SK-N-SH (cell line): ENCODE measurements around the gene A2ML1.
"Not testable (repeated sequence)": the region's sequence is repeated elsewhere in the genome, so short reads cannot be mapped to it uniquely, and the experiment has no call there.

ENCODE experiments used
- EZH2phosphoT487 ChIP-seq: fragments of 200-600 bp; sonication (generic); IDR thresholded peaks from 2 replicates; pipeline ENCODE4 v1.6.1; 2017; ENCODE audit warnings: low read depth, mixed run types, mild to moderate bottlenecking, antibody characterized with exemption, moderate library complexity, borderline replicate concordance
- GATA2 ChIP-seq: sonication (generic); formaldehyde crosslinking; IDR thresholded peaks from 2 replicates; pipeline ENCODE4 v1.5.0; 2020; ENCODE audit warnings: mild to moderate bottlenecking, missing genetic modification reagents
- JUND ChIP-seq: IDR thresholded peaks from 2 replicates; pipeline ENCODE4 v1.4.0; 2012
- MXI1 ChIP-seq: IDR thresholded peaks from 2 replicates; pipeline ENCODE4 v1.6.1; 2012; ENCODE audit warnings: mild to moderate bottlenecking, low read depth, low read length, improper control_type of control experiment
- NFIC ChIP-seq: IDR thresholded peaks from 2 replicates; pipeline ENCODE4 v1.4.0; 2012; ENCODE audit warnings: borderline replicate concordance
- RFX5 ChIP-seq: IDR thresholded peaks from 2 replicates; pipeline ENCODE4 v1.6.1; 2012; ENCODE audit warnings: mild to moderate bottlenecking, improper control_type of control experiment, low read length
- SMC3 ChIP-seq: IDR thresholded peaks from 2 replicates; pipeline ENCODE4 v1.6.1; 2012; ENCODE audit warnings: low read depth, low read length, improper control_type of control experiment
- TAF1 ChIP-seq: IDR thresholded peaks from 2 replicates; pipeline ENCODE4 v1.6.1; 2012; ENCODE audit warnings: low read depth, mild to moderate bottlenecking, low read length, moderate library complexity, borderline replicate concordance
- TEAD4 ChIP-seq: IDR thresholded peaks from 2 replicates; pipeline ENCODE4 v1.4.0; 2012; ENCODE audit warnings: mild to moderate bottlenecking, borderline replicate concordance; ENCODE audit not compliant: insufficient read depth
- TF ChIP-seq, protein P1 (sequence below): IDR thresholded peaks from 2 replicates; pipeline ENCODE4 v1.4.0; 2012; ENCODE audit warnings: low read depth, borderline replicate concordance
- TF ChIP-seq, protein P2 (sequence below): fragments of 200-600 bp; sonication (generic); IDR thresholded peaks from 2 replicates; pipeline ENCODE4 v1.6.1; 2017; ENCODE audit warnings: antibody characterized with exemption, mild to moderate bottlenecking, moderate library complexity
- TF ChIP-seq, protein P3 (sequence below): IDR thresholded peaks from 2 replicates; pipeline ENCODE4 v1.6.1; 2012; ENCODE audit warnings: mild to moderate bottlenecking, low read depth, low read length, moderate library complexity

DNA sequence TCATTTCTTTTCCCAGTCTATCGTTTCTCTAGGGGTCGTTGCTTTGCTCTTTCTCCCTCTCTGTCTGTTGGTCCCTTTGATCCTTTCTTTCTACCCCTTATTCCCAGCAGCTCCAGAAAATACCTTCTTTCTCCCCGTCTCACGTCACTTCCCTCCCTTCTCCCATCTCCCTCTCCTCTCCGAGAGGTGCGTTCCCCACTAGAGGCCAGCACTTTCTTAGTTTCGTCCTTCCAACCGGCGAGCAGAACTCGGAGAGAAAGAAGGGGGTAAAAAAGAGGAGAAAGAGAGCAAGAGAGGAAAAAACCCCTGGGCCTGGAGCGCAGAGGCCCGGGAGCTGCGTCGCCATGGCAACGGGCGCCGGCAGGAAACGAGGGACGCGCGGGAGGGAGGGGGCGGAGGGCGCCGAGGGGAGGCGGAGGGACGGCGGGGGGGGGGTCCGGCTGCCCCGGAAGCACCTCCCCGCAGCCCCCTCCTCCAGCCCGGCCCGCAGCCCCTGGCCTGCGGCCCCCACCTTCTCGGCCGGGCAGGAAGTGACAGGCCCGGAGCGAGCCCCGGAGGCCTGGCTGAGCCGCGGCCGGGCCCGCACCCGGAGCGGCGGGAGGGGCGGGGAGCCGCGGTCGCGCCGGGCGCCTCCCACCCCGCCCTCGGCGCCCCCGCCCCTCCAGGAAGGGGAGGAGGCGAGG is 91.8 kb downstream of the A2ML1 start, which contains the start of gene PHC1:
- TF ChIP-seq, protein P1, sequence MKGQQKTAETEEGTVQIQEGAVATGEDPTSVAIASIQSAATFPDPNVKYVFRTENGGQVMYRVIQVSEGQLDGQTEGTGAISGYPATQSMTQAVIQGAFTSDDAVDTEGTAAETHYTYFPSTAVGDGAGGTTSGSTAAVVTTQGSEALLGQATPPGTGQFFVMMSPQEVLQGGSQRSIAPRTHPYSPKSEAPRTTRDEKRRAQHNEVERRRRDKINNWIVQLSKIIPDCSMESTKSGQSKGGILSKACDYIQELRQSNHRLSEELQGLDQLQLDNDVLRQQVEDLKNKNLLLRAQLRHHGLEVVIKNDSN = not testable (repeated sequence)
- not testable (repeated sequence) for TF ChIP-seq JUND; RFX5; TEAD4; EZH2phosphoT487; GATA2 (CRISPR knock-in tag); TAF1; SMC3; NFIC
- TF ChIP-seq, protein P2, sequence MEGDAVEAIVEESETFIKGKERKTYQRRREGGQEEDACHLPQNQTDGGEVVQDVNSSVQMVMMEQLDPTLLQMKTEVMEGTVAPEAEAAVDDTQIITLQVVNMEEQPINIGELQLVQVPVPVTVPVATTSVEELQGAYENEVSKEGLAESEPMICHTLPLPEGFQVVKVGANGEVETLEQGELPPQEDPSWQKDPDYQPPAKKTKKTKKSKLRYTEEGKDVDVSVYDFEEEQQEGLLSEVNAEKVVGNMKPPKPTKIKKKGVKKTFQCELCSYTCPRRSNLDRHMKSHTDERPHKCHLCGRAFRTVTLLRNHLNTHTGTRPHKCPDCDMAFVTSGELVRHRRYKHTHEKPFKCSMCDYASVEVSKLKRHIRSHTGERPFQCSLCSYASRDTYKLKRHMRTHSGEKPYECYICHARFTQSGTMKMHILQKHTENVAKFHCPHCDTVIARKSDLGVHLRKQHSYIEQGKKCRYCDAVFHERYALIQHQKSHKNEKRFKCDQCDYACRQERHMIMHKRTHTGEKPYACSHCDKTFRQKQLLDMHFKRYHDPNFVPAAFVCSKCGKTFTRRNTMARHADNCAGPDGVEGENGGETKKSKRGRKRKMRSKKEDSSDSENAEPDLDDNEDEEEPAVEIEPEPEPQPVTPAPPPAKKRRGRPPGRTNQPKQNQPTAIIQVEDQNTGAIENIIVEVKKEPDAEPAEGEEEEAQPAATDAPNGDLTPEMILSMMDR = peak; percentile 57
- 0 out of 2 replicates have a peak, but pooled peaks have one; percentile 40 for TF ChIP-seq MXI1
- TF ChIP-seq, protein P3, sequence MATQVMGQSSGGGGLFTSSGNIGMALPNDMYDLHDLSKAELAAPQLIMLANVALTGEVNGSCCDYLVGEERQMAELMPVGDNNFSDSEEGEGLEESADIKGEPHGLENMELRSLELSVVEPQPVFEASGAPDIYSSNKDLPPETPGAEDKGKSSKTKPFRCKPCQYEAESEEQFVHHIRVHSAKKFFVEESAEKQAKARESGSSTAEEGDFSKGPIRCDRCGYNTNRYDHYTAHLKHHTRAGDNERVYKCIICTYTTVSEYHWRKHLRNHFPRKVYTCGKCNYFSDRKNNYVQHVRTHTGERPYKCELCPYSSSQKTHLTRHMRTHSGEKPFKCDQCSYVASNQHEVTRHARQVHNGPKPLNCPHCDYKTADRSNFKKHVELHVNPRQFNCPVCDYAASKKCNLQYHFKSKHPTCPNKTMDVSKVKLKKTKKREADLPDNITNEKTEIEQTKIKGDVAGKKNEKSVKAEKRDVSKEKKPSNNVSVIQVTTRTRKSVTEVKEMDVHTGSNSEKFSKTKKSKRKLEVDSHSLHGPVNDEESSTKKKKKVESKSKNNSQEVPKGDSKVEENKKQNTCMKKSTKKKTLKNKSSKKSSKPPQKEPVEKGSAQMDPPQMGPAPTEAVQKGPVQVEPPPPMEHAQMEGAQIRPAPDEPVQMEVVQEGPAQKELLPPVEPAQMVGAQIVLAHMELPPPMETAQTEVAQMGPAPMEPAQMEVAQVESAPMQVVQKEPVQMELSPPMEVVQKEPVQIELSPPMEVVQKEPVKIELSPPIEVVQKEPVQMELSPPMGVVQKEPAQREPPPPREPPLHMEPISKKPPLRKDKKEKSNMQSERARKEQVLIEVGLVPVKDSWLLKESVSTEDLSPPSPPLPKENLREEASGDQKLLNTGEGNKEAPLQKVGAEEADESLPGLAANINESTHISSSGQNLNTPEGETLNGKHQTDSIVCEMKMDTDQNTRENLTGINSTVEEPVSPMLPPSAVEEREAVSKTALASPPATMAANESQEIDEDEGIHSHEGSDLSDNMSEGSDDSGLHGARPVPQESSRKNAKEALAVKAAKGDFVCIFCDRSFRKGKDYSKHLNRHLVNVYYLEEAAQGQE = not testable (repeated sequence)
